Testis (tissue), 2 donors: ENCODE measurements around the gene SMCO2.

Source experiments
- POLR2A ChIP-seq: fragments of 450-650 bp; IDR thresholded peaks from one replicate; pipeline ENCODE4 v1.6.1; 2017; ENCODE audit warnings: antibody characterized with exemption, mild to moderate bottlenecking, moderate library complexity
- TF ChIP-seq, protein P1 (sequence below), 3 experiments: fragments of 450-650 bp in 2 of 3; fragments of 200-600 bp in 1 of 3; sonication (generic) in 1 of 3; IDR thresholded peaks; one replicate each; pipeline ENCODE4 v1.5.1; 2016 to 2019; ENCODE audit warnings: antibody characterized with exemption in 3 of 3, mild to moderate bottlenecking in 2 of 3, moderate library complexity in 1 of 3

DNA sequence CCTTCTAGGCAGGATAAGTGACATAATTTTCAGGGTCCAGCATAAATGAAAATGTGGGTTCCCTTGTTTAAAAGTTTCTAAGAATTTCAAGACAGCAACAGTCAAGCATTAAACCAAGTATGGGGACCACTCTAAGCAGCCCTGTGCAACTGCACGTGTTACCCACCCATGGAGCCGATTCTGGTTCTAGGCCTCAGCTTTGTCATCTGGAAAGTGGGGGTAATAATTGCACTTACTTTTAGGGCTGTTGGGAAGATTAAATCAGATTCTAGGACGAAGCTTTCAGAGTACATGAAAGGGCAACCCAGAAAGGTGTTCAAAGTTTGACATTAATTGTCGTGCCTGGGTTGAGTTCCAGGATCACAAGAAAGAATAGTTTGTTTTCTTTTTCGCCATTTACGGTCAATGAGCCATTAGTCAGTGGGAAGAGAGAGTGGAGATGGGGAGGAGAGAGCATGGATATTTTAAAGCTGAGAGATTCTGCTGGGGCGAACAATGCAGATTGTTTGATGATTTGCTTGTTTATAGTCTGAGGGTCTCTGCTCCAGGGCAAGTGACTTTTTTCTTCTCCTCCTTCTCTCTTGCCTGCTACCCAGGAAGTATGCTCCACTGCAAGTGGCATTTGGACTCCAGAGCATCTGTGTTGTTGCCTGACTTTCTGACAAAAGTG, 66.8 kb downstream of the SMCO2 start:
- TF ChIP-seq, protein P1, sequence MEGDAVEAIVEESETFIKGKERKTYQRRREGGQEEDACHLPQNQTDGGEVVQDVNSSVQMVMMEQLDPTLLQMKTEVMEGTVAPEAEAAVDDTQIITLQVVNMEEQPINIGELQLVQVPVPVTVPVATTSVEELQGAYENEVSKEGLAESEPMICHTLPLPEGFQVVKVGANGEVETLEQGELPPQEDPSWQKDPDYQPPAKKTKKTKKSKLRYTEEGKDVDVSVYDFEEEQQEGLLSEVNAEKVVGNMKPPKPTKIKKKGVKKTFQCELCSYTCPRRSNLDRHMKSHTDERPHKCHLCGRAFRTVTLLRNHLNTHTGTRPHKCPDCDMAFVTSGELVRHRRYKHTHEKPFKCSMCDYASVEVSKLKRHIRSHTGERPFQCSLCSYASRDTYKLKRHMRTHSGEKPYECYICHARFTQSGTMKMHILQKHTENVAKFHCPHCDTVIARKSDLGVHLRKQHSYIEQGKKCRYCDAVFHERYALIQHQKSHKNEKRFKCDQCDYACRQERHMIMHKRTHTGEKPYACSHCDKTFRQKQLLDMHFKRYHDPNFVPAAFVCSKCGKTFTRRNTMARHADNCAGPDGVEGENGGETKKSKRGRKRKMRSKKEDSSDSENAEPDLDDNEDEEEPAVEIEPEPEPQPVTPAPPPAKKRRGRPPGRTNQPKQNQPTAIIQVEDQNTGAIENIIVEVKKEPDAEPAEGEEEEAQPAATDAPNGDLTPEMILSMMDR (IDR thresholded peaks at IDR 0.05), result no peak
- TF ChIP-seq POLR2A, result no peak
